Glutamatergic neuron (in vitro differentiated cells): ENCODE results near the gene VAV2. TPM values are rescaled to one million over a fixed set of nuclear protein-coding genes. Genes with fewer than 3 reads are reported as not detected.

Source experiments
- DNase-seq: peaks from one replicate; pipeline ENCODE4 v3.0.0; 2022
- H3K27ac Mint-ChIP-seq: one replicate; pipeline ENCODE4 v1.8.0; 2020; ENCODE audit warnings: mild to moderate bottlenecking, mixed read lengths, inconsistent platforms; ENCODE audit not compliant: unreplicated experiment
- H3K27me3 Mint-ChIP-seq: one replicate; pipeline ENCODE4 v1.8.0; 2020; ENCODE audit warnings: mild to moderate bottlenecking, moderate library complexity, mixed read lengths, inconsistent platforms; ENCODE audit not compliant: unreplicated experiment
- H3K36me3 Mint-ChIP-seq: one replicate; pipeline ENCODE4 v1.8.0; 2020; ENCODE audit warnings: mild to moderate bottlenecking, mixed read lengths, inconsistent platforms; ENCODE audit not compliant: unreplicated experiment
- H3K4me1 Mint-ChIP-seq: one replicate; pipeline ENCODE4 v1.8.0; 2020; ENCODE audit warnings: mild to moderate bottlenecking, low read depth, mixed read lengths, inconsistent platforms; ENCODE audit not compliant: unreplicated experiment
- H3K4me3 Mint-ChIP-seq: one replicate; pipeline ENCODE4 v1.8.0; 2020; ENCODE audit warnings: mild to moderate bottlenecking, mixed read lengths, inconsistent platforms; ENCODE audit not compliant: unreplicated experiment
- H3K9me3 Mint-ChIP-seq: one replicate; pipeline ENCODE4 v1.8.0; 2020; ENCODE audit warnings: mild to moderate bottlenecking, moderate library complexity, mixed read lengths, inconsistent platforms; ENCODE audit not compliant: unreplicated experiment
- total RNA-seq: library from RNA; stranded (reverse); fragmentation: NEBNext Ultra II Directional; extraction: Animal tissue kit (Norgen Biotek cat#: 25700); gene quantifications from one replicate; pipeline ENCODE4 v1.2.1, GENCODE V29; 2021; ENCODE audit not compliant: unreplicated experiment
- TF ChIP-seq, protein P1 (sequence below): fragments of 200-600 bp; sonication (generic); IDR thresholded peaks from one replicate; pipeline ENCODE4 v1.5.0; 2021; ENCODE audit not compliant: partially characterized antibody, unreplicated experiment

Gene VAV2
- total RNA-seq, 1 donor from 2014 or later = 270 TPM

DNA sequence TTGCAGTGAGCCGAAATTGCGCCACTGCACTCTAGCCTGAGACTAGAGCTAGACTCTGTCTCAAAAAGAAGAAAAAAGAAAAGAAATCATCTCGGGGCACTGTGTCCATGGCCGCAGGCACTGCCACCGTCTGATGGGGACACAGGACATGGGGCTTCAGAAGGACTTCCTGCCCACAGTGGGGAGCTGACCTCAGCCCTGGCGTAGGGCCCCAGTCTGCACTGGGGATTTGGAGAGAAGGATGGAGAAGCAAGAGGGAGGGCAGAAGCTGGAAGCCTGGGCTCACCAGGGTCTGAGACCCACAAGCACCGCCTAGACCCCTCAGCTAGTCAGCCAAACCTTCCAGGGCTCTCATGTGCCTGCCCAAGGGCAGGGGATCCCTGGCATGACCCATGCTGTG lies 249.9 kb downstream of the VAV2 start:
- H3K4me3 Mint-ChIP-seq = no peak overlapping the region
- H3K36me3 Mint-ChIP-seq = peaks cover 6% of the 10 kb centered on the region
- H3K27ac Mint-ChIP-seq = no peak overlapping the region
- TF ChIP-seq, protein P1, sequence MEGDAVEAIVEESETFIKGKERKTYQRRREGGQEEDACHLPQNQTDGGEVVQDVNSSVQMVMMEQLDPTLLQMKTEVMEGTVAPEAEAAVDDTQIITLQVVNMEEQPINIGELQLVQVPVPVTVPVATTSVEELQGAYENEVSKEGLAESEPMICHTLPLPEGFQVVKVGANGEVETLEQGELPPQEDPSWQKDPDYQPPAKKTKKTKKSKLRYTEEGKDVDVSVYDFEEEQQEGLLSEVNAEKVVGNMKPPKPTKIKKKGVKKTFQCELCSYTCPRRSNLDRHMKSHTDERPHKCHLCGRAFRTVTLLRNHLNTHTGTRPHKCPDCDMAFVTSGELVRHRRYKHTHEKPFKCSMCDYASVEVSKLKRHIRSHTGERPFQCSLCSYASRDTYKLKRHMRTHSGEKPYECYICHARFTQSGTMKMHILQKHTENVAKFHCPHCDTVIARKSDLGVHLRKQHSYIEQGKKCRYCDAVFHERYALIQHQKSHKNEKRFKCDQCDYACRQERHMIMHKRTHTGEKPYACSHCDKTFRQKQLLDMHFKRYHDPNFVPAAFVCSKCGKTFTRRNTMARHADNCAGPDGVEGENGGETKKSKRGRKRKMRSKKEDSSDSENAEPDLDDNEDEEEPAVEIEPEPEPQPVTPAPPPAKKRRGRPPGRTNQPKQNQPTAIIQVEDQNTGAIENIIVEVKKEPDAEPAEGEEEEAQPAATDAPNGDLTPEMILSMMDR = no peak
- H3K4me1 Mint-ChIP-seq = no peaks in the 10 kb centered on the region
- DNase-seq = no peak
- peaks cover 3% of the 10 kb centered on the region for H3K27me3 Mint-ChIP-seq
- H3K9me3 Mint-ChIP-seq = peaks cover 6% of the 10 kb centered on the region

DNA sequence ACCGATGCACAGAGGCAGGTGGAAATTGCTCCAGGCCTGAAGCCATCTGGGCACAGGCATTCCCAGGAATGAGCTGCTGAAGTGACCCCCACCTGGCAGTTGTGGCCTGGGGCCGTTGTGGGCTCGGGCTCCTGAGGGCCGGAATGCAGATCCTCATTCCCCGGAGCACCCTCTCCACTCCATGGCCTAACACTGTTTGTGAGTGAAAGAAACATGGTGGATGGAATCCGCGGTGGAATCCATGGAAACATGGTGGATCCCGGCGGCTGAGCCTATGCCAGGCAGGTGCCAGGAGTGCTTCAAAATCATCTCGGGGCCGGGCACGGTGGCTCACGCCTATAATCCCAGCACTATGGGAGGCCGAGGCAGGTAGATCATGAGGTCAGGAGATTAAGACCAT lies 250.4 kb downstream of the VAV2 start:
- H3K4me3 Mint-ChIP-seq = no peak overlapping the region
- no peaks in the 10 kb centered on the region for H3K4me1 Mint-ChIP-seq
- TF ChIP-seq, protein P1 = no peak
- peaks cover 5% of the 10 kb centered on the region for H3K9me3 Mint-ChIP-seq
- H3K27me3 Mint-ChIP-seq = peaks cover 3% of the 10 kb centered on the region
- no peak for DNase-seq
- H3K27ac Mint-ChIP-seq = no peak overlapping the region
- H3K36me3 Mint-ChIP-seq = peaks cover 6% of the 10 kb centered on the region

DNA sequence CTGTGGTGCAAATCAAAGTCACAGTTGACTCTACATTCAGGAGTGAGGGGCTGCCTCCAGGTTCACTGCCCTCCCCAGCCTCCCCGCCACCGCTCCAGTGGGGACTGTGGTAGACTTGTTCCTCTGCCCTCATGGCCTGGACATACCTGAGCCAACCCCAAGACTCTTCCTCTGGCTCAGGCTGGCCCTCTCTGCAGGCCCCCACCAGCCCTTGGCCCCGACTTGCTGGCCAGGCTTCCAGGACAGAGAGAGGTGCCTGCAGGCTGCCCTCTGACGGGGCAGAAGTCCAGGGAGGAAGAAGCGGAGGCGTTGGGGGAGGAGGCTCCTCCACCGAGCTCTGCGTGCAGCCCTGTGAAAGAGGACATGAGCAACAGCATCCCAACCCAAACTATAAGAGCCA lies 251.2 kb downstream of the VAV2 start:
- Mint-ChIP-seq H3K27me3 (peaks cover 7% of the 10 kb centered on the region), H3K4me1 (peaks cover 3% of the 10 kb centered on the region), H3K36me3 (peaks cover 6% of the 10 kb centered on the region), H3K9me3 (peaks cover 6% of the 10 kb centered on the region), H3K4me3 (no peak overlapping the region), H3K27ac (no peak overlapping the region)
- no peak for DNase-seq
- TF ChIP-seq, protein P1 = no peak

DNA sequence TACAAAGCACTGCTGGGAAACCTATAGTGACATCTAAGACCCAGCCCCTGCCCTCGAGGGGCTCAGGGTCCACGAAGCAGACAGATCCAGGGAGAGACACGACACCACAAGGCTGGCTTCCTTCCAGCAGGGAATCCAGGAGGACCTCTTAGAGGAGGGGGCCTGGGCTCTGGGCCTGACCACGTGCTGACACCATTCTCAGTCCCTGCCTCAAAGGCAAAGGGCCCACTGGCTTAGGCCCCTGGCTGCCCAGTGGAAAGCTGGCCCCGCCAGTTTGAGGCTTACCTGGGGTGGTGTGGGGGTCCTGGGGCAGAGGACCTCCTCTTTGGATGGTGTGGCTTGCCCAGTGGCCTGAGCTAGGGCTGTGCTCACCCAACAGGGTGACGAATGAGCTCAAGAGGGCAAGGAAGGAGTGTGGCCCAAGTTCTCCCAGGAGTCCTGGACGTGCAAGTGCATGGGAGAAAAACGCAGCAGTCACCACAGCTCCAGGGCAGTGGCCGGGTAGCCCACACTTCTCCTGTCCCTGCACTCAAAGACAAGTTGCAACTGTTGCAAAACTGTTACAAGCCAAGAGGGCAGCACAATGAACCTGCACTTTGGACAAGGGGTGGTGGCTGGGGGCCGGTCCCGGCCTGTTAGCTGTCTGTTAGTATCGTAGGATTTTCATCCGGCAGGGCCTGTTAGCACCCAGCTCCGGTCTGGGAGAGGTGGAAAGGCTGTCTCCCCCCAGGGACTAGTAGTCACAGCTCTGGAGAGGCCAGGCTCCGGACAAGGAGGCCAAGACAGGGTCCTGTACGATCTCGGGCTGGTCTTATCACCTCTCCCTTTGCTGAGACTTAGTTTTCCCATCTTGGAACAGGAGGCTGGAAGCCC lies 252.5 kb downstream of the VAV2 start:
- TF ChIP-seq, protein P1 = no peak

DNA sequence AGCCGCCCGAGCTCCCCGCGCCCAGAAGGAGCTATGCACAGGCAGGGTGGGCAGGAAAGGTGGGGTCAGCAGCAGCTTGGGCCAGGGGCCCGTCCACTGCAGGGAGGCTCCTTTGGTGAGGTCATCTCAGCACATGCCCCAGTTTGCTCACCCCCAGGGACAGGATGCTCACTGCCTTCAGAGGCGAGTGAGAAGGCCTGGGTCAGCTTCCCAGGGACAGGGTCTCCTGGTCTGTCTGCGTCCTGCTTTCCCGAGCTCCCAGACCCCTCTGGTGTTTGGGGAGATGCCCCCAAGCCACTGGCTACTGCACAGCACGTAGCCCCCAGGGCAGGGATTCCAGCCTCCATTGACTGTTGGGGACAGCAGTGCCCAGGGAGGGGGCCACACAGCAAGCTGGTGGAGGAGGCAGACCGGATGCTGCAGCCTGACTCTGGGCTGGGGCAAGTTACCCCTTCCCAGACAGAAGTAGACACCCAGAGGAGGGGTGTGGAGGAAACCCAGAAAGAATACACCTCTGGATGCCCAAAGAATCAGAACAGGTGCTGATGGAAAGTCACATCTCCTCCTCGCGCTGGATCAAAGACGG lies 253.4 kb downstream of the VAV2 start:
- H3K36me3 Mint-ChIP-seq = no peaks in the 10 kb centered on the region
- peaks cover 3% of the 10 kb centered on the region for H3K9me3 Mint-ChIP-seq
- TF ChIP-seq, protein P1 = no peak
- peaks cover 12% of the 10 kb centered on the region for H3K4me1 Mint-ChIP-seq
- peaks cover 10% of the 10 kb centered on the region for H3K27me3 Mint-ChIP-seq
- H3K27ac Mint-ChIP-seq = no peak overlapping the region
- H3K4me3 Mint-ChIP-seq = no peak overlapping the region
- DNase-seq = no peak

More for the DNA sequence above, 252.5 kb downstream of the VAV2 start:
- Mint-ChIP-seq H3K27me3 (peaks cover 7% of the 10 kb centered on the region), H3K4me3 (no peak overlapping the region), H3K4me1 (peaks cover 9% of the 10 kb centered on the region), H3K27ac (no peak overlapping the region), H3K36me3 (peaks cover 6% of the 10 kb centered on the region), H3K9me3 (peaks cover 3% of the 10 kb centered on the region)
- no peak for DNase-seq
